Neural cell (in vitro differentiated cells): Measurements from ENCODE around the gene SNX24. TPM values are rescaled to one million over a fixed set of nuclear protein-coding genes. Genes with fewer than 3 reads are reported as not detected.
"Not testable (repeated sequence)": the region's sequence is repeated elsewhere in the genome, so short reads cannot be mapped to it uniquely, and the experiment has no call there.

Source experiments
- H2AFZ ChIP-seq: fragments of 200-600, 300-800 bp; sonication (generic), shearing (Covaris generic); 2 replicates; pipeline ENCODE4 v1.6.0; 2014; ENCODE audit warnings: low read depth, mild to moderate bottlenecking, antibody characterized with exemption, low read length, moderate library complexity
- H3F3A ChIP-seq: fragments of 200-600 bp; shearing (Covaris generic); 2 replicates; pipeline ENCODE4 v1.6.1; 2016; ENCODE audit warnings: mild to moderate bottlenecking, moderate library complexity, mixed read lengths, antibody characterized with exemption, low read length; ENCODE audit not compliant: insufficient read depth, poor library complexity, severe bottlenecking
- H3K27ac ChIP-seq: fragments of 200-600, 300-800 bp; sonication (generic), shearing (Covaris generic); 2 replicates; pipeline ENCODE4 v1.5.1; 2014; ENCODE audit warnings: mild to moderate bottlenecking, low read length, moderate library complexity
- H3K27me3 ChIP-seq: fragments of 300-800, 200-600 bp; sonication (generic), shearing (Covaris generic); 2 replicates; pipeline ENCODE4 v1.6.0; 2014; ENCODE audit warnings: mild to moderate bottlenecking, low read depth, low read length, moderate library complexity; ENCODE audit not compliant: insufficient read depth
- H3K36me3 ChIP-seq: fragments of 300-800, 200-600 bp; sonication (generic), shearing (Covaris generic); 2 replicates; pipeline ENCODE4 v1.5.1; 2014; ENCODE audit warnings: mild to moderate bottlenecking, antibody characterized with exemption, low read length, moderate library complexity; ENCODE audit not compliant: insufficient read depth
- H3K4me2 ChIP-seq: fragments of 300-800, 200-600 bp; sonication (generic), shearing (Covaris generic); 2 replicates; pipeline ENCODE4 v1.6.0; 2014; ENCODE audit warnings: mild to moderate bottlenecking, low read length
- H3K4me3 ChIP-seq: fragments of 300-800, 200-600 bp; sonication (generic), shearing (Covaris generic); 2 replicates; pipeline ENCODE4 v1.5.1; 2014; ENCODE audit warnings: mild to moderate bottlenecking, low read length, moderate library complexity
- H3K79me2 ChIP-seq: fragments of 200-600 bp; shearing (Covaris generic); replicated peaks from 2 replicates; pipeline ENCODE4 v1.6.0; 2014; ENCODE audit warnings: mild to moderate bottlenecking, low read length, moderate library complexity; ENCODE audit not compliant: insufficient read depth
- H3K9ac ChIP-seq: fragments of 300-800, 200-600 bp; sonication (generic), shearing (Covaris generic); 2 replicates; pipeline ENCODE4 v1.6.1; 2016; ENCODE audit warnings: mild to moderate bottlenecking, low read length, mixed read lengths
- H3K9me2 ChIP-seq: fragments of 200-600 bp; shearing (Covaris generic); 2 replicates; pipeline ENCODE4 v1.6.1; 2016; ENCODE audit warnings: mild to moderate bottlenecking, low read length, mixed read lengths; ENCODE audit not compliant: insufficient read depth
- H3K9me3 ChIP-seq: fragments of 200-600, 300-800 bp; sonication (generic), shearing (Covaris generic); 2 replicates; pipeline ENCODE4 v1.6.1; 2016; ENCODE audit warnings: mild to moderate bottlenecking, mixed run types, low read length, moderate library complexity, mixed read lengths
- H4K20me1 ChIP-seq: fragments of 200-600 bp; shearing (Covaris generic); 2 replicates; pipeline ENCODE4 v1.6.1; 2016; ENCODE audit warnings: mild to moderate bottlenecking, mixed run types; ENCODE audit not compliant: insufficient read depth
- EP300 ChIP-seq: fragments of 450-650 bp; conservative IDR thresholded peaks from 2 replicates; pipeline ENCODE4 v1.6.1; 2014; ENCODE audit warnings: antibody characterized with exemption, mild to moderate bottlenecking, moderate library complexity; ENCODE audit not compliant: poor library complexity, severe bottlenecking
- EZH2 ChIP-seq: fragments of 200-600, 300-800 bp; shearing (Covaris generic), sonication (generic); IDR thresholded peaks from 2 replicates; pipeline ENCODE4 v1.6.1; 2014; ENCODE audit warnings: antibody characterized with exemption, low read length, borderline replicate concordance, mild to moderate bottlenecking; ENCODE audit not compliant: insufficient read depth, poor library complexity, severe bottlenecking
- MXI1 ChIP-seq: fragments of 450-650 bp; conservative IDR thresholded peaks from 2 replicates; pipeline ENCODE4 v1.6.1; 2014; ENCODE audit warnings: antibody characterized with exemption, mild to moderate bottlenecking; ENCODE audit not compliant: poor library complexity, severe bottlenecking
- POLR2AphosphoS5 ChIP-seq: IDR thresholded peaks from 2 replicates; pipeline ENCODE4 v1.6.1; 2012
- RAD21 ChIP-seq: fragments of 450-650 bp; conservative IDR thresholded peaks from 2 replicates; pipeline ENCODE4 v1.6.1; 2014; ENCODE audit warnings: antibody characterized with exemption, mild to moderate bottlenecking, moderate library complexity
- TAF1 ChIP-seq: IDR thresholded peaks from 2 replicates; pipeline ENCODE4 v1.6.1; 2012; ENCODE audit warnings: low read depth
- polyA plus RNA-seq: library from polyadenylated mRNA; depleted of rRNA; stranded (reverse); fragments of >200 nt; gene quantifications from 2 replicates; pipeline ENCODE4 v1.2.3, GENCODE V29; 2014
- TF ChIP-seq, protein P1 (sequence below): fragments of 450-650 bp; IDR thresholded peaks from 2 replicates; pipeline ENCODE4 v1.5.1; 2014; ENCODE audit warnings: antibody characterized with exemption, mild to moderate bottlenecking, moderate library complexity; ENCODE audit not compliant: poor library complexity, severe bottlenecking
- TF ChIP-seq, protein P2 (sequence below): IDR thresholded peaks from 2 replicates; pipeline ENCODE4 v1.6.1; 2012; ENCODE audit warnings: borderline replicate concordance

SNX24 gene
- polyA plus RNA-seq, 1 donor from 2014 or later = 12.8 TPM

DNA sequence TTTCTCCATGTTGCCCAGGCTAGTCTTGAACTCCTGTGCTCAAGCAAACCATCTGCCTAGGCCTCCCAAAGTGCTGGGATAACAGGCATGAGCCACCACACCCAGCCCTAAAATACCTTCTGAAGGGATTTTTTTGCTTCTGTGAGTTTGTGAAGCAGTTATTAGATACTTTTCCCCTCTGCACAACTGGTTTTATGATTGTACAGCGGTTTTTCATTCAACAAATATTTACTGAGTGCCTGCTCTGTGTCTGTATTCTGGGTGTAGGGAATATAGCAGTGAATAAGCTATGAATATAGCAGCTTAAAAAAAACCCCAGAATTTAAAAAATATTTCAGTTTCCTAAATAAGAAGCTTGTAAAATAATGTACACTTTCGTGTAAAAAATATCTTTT, 2.3 kb downstream of the SNX24 start:
- Histone ChIP-seq H2AFZ (no peak overlapping the region), H3K9me2 (no peaks in the 10 kb centered on the region), H3K36me3 (no peaks in the 10 kb centered on the region), H3K4me2 (no peak overlapping the region), H3F3A (no peaks in the 10 kb centered on the region), H3K27me3 (no peaks in the 10 kb centered on the region), H3K9me3 (no peaks in the 10 kb centered on the region), H4K20me1 (no peaks in the 10 kb centered on the region), H3K4me3 (no peak overlapping the region), H3K27ac (no peak overlapping the region), H3K9ac (no peak overlapping the region), H3K79me2 (no peaks in the 10 kb centered on the region)
- TF ChIP-seq EZH2 (no peak), MXI1 (no peak), TAF1 (no peak), RAD21 (no peak), POLR2AphosphoS5 (no peak)
- TF ChIP-seq, protein P1, sequence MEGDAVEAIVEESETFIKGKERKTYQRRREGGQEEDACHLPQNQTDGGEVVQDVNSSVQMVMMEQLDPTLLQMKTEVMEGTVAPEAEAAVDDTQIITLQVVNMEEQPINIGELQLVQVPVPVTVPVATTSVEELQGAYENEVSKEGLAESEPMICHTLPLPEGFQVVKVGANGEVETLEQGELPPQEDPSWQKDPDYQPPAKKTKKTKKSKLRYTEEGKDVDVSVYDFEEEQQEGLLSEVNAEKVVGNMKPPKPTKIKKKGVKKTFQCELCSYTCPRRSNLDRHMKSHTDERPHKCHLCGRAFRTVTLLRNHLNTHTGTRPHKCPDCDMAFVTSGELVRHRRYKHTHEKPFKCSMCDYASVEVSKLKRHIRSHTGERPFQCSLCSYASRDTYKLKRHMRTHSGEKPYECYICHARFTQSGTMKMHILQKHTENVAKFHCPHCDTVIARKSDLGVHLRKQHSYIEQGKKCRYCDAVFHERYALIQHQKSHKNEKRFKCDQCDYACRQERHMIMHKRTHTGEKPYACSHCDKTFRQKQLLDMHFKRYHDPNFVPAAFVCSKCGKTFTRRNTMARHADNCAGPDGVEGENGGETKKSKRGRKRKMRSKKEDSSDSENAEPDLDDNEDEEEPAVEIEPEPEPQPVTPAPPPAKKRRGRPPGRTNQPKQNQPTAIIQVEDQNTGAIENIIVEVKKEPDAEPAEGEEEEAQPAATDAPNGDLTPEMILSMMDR = no peak
- TF ChIP-seq, protein P2, sequence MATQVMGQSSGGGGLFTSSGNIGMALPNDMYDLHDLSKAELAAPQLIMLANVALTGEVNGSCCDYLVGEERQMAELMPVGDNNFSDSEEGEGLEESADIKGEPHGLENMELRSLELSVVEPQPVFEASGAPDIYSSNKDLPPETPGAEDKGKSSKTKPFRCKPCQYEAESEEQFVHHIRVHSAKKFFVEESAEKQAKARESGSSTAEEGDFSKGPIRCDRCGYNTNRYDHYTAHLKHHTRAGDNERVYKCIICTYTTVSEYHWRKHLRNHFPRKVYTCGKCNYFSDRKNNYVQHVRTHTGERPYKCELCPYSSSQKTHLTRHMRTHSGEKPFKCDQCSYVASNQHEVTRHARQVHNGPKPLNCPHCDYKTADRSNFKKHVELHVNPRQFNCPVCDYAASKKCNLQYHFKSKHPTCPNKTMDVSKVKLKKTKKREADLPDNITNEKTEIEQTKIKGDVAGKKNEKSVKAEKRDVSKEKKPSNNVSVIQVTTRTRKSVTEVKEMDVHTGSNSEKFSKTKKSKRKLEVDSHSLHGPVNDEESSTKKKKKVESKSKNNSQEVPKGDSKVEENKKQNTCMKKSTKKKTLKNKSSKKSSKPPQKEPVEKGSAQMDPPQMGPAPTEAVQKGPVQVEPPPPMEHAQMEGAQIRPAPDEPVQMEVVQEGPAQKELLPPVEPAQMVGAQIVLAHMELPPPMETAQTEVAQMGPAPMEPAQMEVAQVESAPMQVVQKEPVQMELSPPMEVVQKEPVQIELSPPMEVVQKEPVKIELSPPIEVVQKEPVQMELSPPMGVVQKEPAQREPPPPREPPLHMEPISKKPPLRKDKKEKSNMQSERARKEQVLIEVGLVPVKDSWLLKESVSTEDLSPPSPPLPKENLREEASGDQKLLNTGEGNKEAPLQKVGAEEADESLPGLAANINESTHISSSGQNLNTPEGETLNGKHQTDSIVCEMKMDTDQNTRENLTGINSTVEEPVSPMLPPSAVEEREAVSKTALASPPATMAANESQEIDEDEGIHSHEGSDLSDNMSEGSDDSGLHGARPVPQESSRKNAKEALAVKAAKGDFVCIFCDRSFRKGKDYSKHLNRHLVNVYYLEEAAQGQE = no peak

GRCh38 chr5:122849771-122850170, 4.4 kb downstream of the SNX24 start:
- no peak overlapping the region for H2AFZ ChIP-seq
- TF ChIP-seq, protein P1 = no peak
- TF ChIP-seq, protein P2 = no peak
- TF ChIP-seq EP300 = no peak
- H3K27ac ChIP-seq = no peak overlapping the region
- no peaks in the 10 kb centered on the region for H3F3A ChIP-seq
- no peaks in the 10 kb centered on the region for H3K36me3 ChIP-seq
- no peaks in the 10 kb centered on the region for H3K9me2 ChIP-seq
- H3K79me2 ChIP-seq = no peaks in the 10 kb centered on the region
- no peak overlapping the region for H3K4me3 ChIP-seq
- H3K4me2 ChIP-seq = no peak overlapping the region
- H3K27me3 ChIP-seq = no peaks in the 10 kb centered on the region
- no peaks in the 10 kb centered on the region for H3K9me3 ChIP-seq
- H4K20me1 ChIP-seq = no peaks in the 10 kb centered on the region
- no peak overlapping the region for H3K9ac ChIP-seq

- not testable (repeated sequence) for H3K9ac ChIP-seq, H2AFZ ChIP-seq, H3K9me2 ChIP-seq
Observed at GRCh38 chr5:122857538-122857937, 12.1 kb downstream of the SNX24 start.

More at GRCh38 chr5:122857538-122857937, 12.1 kb downstream of the SNX24 start:
- H3K27me3 ChIP-seq, H3K4me3 ChIP-seq, H3K36me3 ChIP-seq, H3K27ac ChIP-seq, H3K9me3 ChIP-seq, H3K4me2 ChIP-seq, H3K79me2 ChIP-seq, H3F3A ChIP-seq, H4K20me1 ChIP-seq: not testable (repeated sequence)
